GM23338 (cell line): ENCODE measurements around the gene STKLD1.

ENCODE experiments used
- CREB1 ChIP-seq: fragments of 250-450 bp; sonication (Bioruptor Pico); IDR thresholded peaks from 2 replicates; pipeline ENCODE4 v1.5.0; 2020; ENCODE audit warnings: low read depth, mild to moderate bottlenecking, moderate library complexity
- CTCF ChIP-seq, 2 experiments: fragments of 200-600 bp in 1 of 2; sonication (generic) in 1 of 2; conservative IDR thresholded peaks; 2 replicates each; pipeline versions ENCODE4 v1.5.1 to v1.6.1; 2016 to 2017; ENCODE audit warnings: antibody characterized with exemption in 2 of 2, low read depth in 2 of 2, mild to moderate bottlenecking in 2 of 2, moderate library complexity in 1 of 2
- EZH2 ChIP-seq: fragments of 200-600 bp; sonication (generic); IDR thresholded peaks from one replicate; pipeline ENCODE4 v1.8.0; 2017; ENCODE audit warnings: antibody characterized with exemption, mild to moderate bottlenecking, low read depth; ENCODE audit not compliant: unreplicated experiment
- EZH2phosphoT487 ChIP-seq: fragments of 200-600 bp; sonication (generic); IDR thresholded peaks from one replicate; pipeline ENCODE4 v1.8.1; 2018; ENCODE audit warnings: antibody characterized with exemption; ENCODE audit not compliant: unreplicated experiment
- NANOG ChIP-seq: IDR thresholded peaks from 2 replicates; pipeline ENCODE4 v1.6.1; 2016; ENCODE audit warnings: antibody characterized with exemption, borderline replicate concordance
- POLR2AphosphoS5 ChIP-seq: IDR thresholded peaks from 2 replicates; pipeline ENCODE4 v1.6.1; 2016; ENCODE audit warnings: antibody characterized with exemption, low read depth
- REST ChIP-seq: IDR thresholded peaks from one replicate; pipeline ENCODE4 v1.6.1; 2018; ENCODE audit warnings: antibody characterized with exemption; ENCODE audit not compliant: unreplicated experiment
- ZNF331 ChIP-seq: fragments of 250-450 bp; sonication (Bioruptor Pico); IDR thresholded peaks from 2 replicates; pipeline ENCODE4 v1.5.0; 2020; ENCODE audit warnings: low read depth, mild to moderate bottlenecking, moderate library complexity

GRCh38 chr9:133403766-133404453 is 27.7 kb downstream of the STKLD1 start:
- TF ChIP-seq REST = no peak
- TF ChIP-seq CTCF (conservative IDR thresholded peaks at IDR 0.05; ENCODE audit: low read depth in 2 of 2) = peak; percentile 67 to 83
- no peak for TF ChIP-seq NANOG
- no peak for TF ChIP-seq EZH2
- TF ChIP-seq CREB1 = peak; percentile 46
- no peak for TF ChIP-seq EZH2phosphoT487
- TF ChIP-seq POLR2AphosphoS5 = no peak
- TF ChIP-seq ZNF331 (CRISPR knock-in tag) = no peak
